ENCODE measurements around the gene PDE6B.

DNA sequence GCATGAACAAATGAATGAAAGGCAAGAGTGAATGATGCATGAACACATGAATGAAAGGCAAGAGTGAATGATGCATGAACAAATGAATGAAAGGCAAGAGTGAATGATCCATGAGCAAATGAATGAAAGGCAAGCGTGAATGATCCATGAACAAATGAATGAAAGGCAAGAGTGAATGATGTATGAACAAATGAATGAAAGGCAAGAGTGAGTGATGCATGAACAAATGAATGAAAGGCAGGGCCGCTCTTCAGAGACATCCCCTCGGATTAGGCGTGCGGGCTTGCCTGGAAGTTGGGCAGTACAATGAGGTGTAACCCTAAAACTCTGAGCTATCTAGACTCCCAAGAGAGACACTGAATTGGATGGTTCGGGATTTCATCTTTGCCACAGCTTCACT is 84.0 kb downstream of the PDE6B start:
- TF ChIP-seq, protein P1, sequence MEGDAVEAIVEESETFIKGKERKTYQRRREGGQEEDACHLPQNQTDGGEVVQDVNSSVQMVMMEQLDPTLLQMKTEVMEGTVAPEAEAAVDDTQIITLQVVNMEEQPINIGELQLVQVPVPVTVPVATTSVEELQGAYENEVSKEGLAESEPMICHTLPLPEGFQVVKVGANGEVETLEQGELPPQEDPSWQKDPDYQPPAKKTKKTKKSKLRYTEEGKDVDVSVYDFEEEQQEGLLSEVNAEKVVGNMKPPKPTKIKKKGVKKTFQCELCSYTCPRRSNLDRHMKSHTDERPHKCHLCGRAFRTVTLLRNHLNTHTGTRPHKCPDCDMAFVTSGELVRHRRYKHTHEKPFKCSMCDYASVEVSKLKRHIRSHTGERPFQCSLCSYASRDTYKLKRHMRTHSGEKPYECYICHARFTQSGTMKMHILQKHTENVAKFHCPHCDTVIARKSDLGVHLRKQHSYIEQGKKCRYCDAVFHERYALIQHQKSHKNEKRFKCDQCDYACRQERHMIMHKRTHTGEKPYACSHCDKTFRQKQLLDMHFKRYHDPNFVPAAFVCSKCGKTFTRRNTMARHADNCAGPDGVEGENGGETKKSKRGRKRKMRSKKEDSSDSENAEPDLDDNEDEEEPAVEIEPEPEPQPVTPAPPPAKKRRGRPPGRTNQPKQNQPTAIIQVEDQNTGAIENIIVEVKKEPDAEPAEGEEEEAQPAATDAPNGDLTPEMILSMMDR (IDR thresholded peaks at IDR 0.05), result no peak
- TF ChIP-seq EP300 (IDR thresholded peaks at IDR 0.05), result no peak
- no peak for TF ChIP-seq POLR2A (IDR thresholded peaks at IDR 0.05)
